Prostate gland (tissue), 2 donors: ENCODE data around the gene YIF1A. TPM values are rescaled to one million over a fixed set of nuclear protein-coding genes. Genes with fewer than 3 reads are reported as not detected.

Source experiments
- DNase-seq: peaks from one replicate; pipeline ENCODE4 v3.0.0-alpha.2; 2019; ENCODE audit warnings: low spot score
- H3K27ac ChIP-seq, 2 donors: fragments of 200-600 bp; sonication (generic); 2 replicates each; pipeline ENCODE4 v1.5.1; 2017 to 2019
- H3K27me3 ChIP-seq: fragments of 200-600 bp; sonication (generic); replicated peaks from 2 replicates; pipeline ENCODE4 v1.5.1; 2019; ENCODE audit not compliant: insufficient read depth
- H3K36me3 ChIP-seq, 2 donors: fragments of 200-600 bp; sonication (generic); 1 replicate in 1 of 2; 2 replicates in 1 of 2; pipeline versions ENCODE4 v1.5.1 to v1.8.1; 2017 to 2019
- H3K4me1 ChIP-seq: fragments of 200-600 bp; sonication (generic); replicated peaks from 2 replicates; pipeline ENCODE4 v1.5.1; 2019
- H3K4me3 ChIP-seq, 2 donors: fragments of 200-600 bp; sonication (generic); 2 replicates each; pipeline ENCODE4 v1.5.1; 2017 to 2019
- H3K9me3 ChIP-seq: fragments of 200-600 bp; sonication (generic); 2 replicates; pipeline ENCODE4 v1.5.1; 2017
- CTCF ChIP-seq, 4 experiments: fragments of 200-600 bp in 2 of 4; fragments of 450-650 bp in 2 of 4; sonication (generic) in 2 of 4; IDR thresholded peaks; 1 replicate in 3 of 4; 2 replicates in 1 of 4; pipeline ENCODE4 v1.5.1; 2016 to 2019; ENCODE audit warnings: antibody characterized with exemption in 4 of 4, mild to moderate bottlenecking in 2 of 4, moderate library complexity in 2 of 4
- POLR2A ChIP-seq: fragments of 450-650 bp; IDR thresholded peaks from one replicate; pipeline ENCODE4 v1.6.1; 2016; ENCODE audit warnings: antibody characterized with exemption, mild to moderate bottlenecking
- POLR2AphosphoS5 ChIP-seq: sonication (generic); formaldehyde crosslinking; IDR thresholded peaks from one replicate; pipeline ENCODE4 v1.6.1; 2017; ENCODE audit warnings: antibody characterized with exemption
- WGBS: methylation state at CpG from one replicate; pipeline ENCODE4 v1.1.5; 2018; 5-methylcytosine and 5-hydroxymethylcytosine counted together
- intact Hi-C: fragments of 100-400 bp; cut with DNase I; formaldehyde crosslinking; loops from one replicate; pipeline ENCODE4 v1.14.2; 2022
- total RNA-seq, 2 donors: library from RNA; depleted of rRNA; stranded (reverse); fragments of >200 nt; gene quantifications; one replicate each; pipeline ENCODE4 v1.1.0, GENCODE V29; 2016

Gene YIF1A
- total RNA-seq, 2 donors from 2014 or later = 92.6 to 112 TPM

GRCh38 chr11:66315921-66316811, 27.2 kb upstream of the YIF1A start:
- 51% methylated on average over 43 of the region's 52 CpGs for WGBS
- H3K27me3 ChIP-seq = no peaks in the 10 kb centered on the region
- TF ChIP-seq POLR2A (no peak), POLR2AphosphoS5 (no peak), CTCF (IDR thresholded peaks at IDR 0.05) (no peak)
- H3K27ac ChIP-seq = peak overlapping the region; percentile 77 to 78
- H3K36me3 ChIP-seq = no peaks in the 10 kb centered on the region
- DNase-seq = no peak
- no peaks in the 10 kb centered on the region for H3K9me3 ChIP-seq
- peak overlapping the region; percentile 32 to 33 for H3K4me3 ChIP-seq
- H3K4me1 ChIP-seq = no peaks in the 10 kb centered on the region
- intact Hi-C loops = no loop called here

- Histone ChIP-seq H3K27ac (peak overlapping the region; percentile 77 to 78), H3K4me1 (no peaks in the 10 kb centered on the region), H3K4me3 (peak overlapping the region; percentile 32 to 33), H3K27me3 (no peaks in the 10 kb centered on the region), H3K9me3 (no peaks in the 10 kb centered on the region), H3K36me3 (no peaks in the 10 kb centered on the region)
- WGBS = 84% methylated on average over 14 of the region's 14 CpGs
- intact Hi-C loops = no loop called here
- DNase-seq = no peak
- TF ChIP-seq POLR2AphosphoS5 (no peak), CTCF (IDR thresholded peaks at IDR 0.05) (no peak), POLR2A (no peak)
These were observed 26.5 kb upstream of the YIF1A start for GRCh38 chr11:66315498-66315885.

- Histone ChIP-seq H3K27me3 (no peaks in the 10 kb centered on the region), H3K4me3 (no peak overlapping the region), H3K36me3 (no peaks in the 10 kb centered on the region), H3K27ac (peak overlapping the region in 1 of 2 donors; percentile 82), H3K4me1 (no peaks in the 10 kb centered on the region), H3K9me3 (no peaks in the 10 kb centered on the region)
- TF ChIP-seq CTCF (IDR thresholded peaks at IDR 0.05) (no peak), POLR2AphosphoS5 (no peak)
- intact Hi-C loops = no loop called here
- no peak for DNase-seq
- 83% methylated on average over 17 of the region's 17 CpGs for WGBS
These were observed 25.9 kb upstream of the YIF1A start for GRCh38 chr11:66314561-66315497.

- Histone ChIP-seq H3K4me1 (no peaks in the 10 kb centered on the region), H3K27me3 (no peaks in the 10 kb centered on the region), H3K9me3 (no peaks in the 10 kb centered on the region), H3K27ac (peak overlapping the region; percentile 82 to 87), H3K36me3 (no peaks in the 10 kb centered on the region), H3K4me3 (no peak overlapping the region)
- no peak for DNase-seq
- TF ChIP-seq CTCF (IDR thresholded peaks at IDR 0.05) (no peak), POLR2AphosphoS5 (no peak), POLR2A (no peak)
- intact Hi-C loops = no loop called here
- 72% methylated on average over 1 of the region's 1 CpG for WGBS
These were observed 25.2 kb upstream of the YIF1A start for GRCh38 chr11:66314186-66314501.
